PC-9 (cell line): ENCODE measurements around the gene ZRANB1. TPM values are rescaled to one million over a fixed set of nuclear protein-coding genes. Genes with fewer than 3 reads are reported as not detected.
A peak's percentile ranks its signal among the peaks of the same experiment; 100 is the strongest.

Experiments
- BruUV-seq: library from RNA; stranded (reverse); fragments of 400-500 nt; replicated peaks from 2 replicates; lab custom pipeline; 2021; lab: Mats Ljungman, UMichigan
- CTCF ChIA-PET: fragments of 300-600 bp; sonication (Branson Sonifier 250); formaldehyde crosslinking; loops from one replicate; lab custom pipeline; 2022; ENCODE audit warnings: antibody characterized with exemption; lab: Charles Lee
- POLR2A ChIA-PET: fragments of 300-600 bp; sonication (Branson Sonifier 250); formaldehyde crosslinking; loops from one replicate; lab custom pipeline; 2022; ENCODE audit warnings: antibody characterized with exemption; ENCODE audit not compliant: unreplicated experiment; lab: Charles Lee
- DNase-seq, 2 experiments: peaks; one replicate each; pipeline versions ENCODE4 v3.0.0 to v3.0.0-alpha.2; 2015 to 2022; ENCODE audit warnings: mixed read lengths in 1 of 2
- H2AFZ ChIP-seq: fragments of 200-600 bp; sonication (generic); 2 replicates; pipeline ENCODE4 v1.8.1; 2017; ENCODE audit warnings: antibody characterized with exemption
- H3F3A ChIP-seq: fragments of 200-600 bp; sonication (generic); 2 replicates; pipeline ENCODE4 v1.8.1; 2017; ENCODE audit warnings: antibody characterized with exemption, mild to moderate bottlenecking, low read depth; ENCODE audit not compliant: insufficient read depth
- H3K27ac ChIP-seq: fragments of 200-600 bp; sonication (generic); 2 replicates; pipeline ENCODE4 v1.6.1; 2016; ENCODE audit warnings: mixed run types
- H3K27me3 ChIP-seq: fragments of 200-600 bp; sonication (generic); 2 replicates; pipeline ENCODE4 v1.6.1; 2016; ENCODE audit warnings: low read depth, mixed run types; ENCODE audit not compliant: insufficient read depth
- H3K36me3 ChIP-seq: fragments of 200-600 bp; sonication (generic); 2 replicates; pipeline ENCODE4 v1.6.1; 2016; ENCODE audit warnings: low read depth, mixed run types
- H3K4me1 ChIP-seq: fragments of 200-600 bp; sonication (generic); replicated peaks from 2 replicates; pipeline ENCODE4 v1.6.1; 2016; ENCODE audit warnings: mixed run types; ENCODE audit not compliant: insufficient read depth
- H3K4me2 ChIP-seq: fragments of 200-600 bp; sonication (generic); 2 replicates; pipeline ENCODE4 v1.6.1; 2017; ENCODE audit warnings: mixed run types
- H3K4me3 ChIP-seq: fragments of 200-600 bp; sonication (generic); 2 replicates; pipeline ENCODE4 v1.6.1; 2016; ENCODE audit warnings: mixed run types
- H3K79me2 ChIP-seq: fragments of 200-600 bp; sonication (generic); 2 replicates; pipeline ENCODE4 v1.6.1; 2017; ENCODE audit warnings: low read depth, mixed run types
- H3K9me2 ChIP-seq: fragments of 200-600 bp; sonication (generic); 2 replicates; pipeline ENCODE4 v1.8.1; 2017; ENCODE audit warnings: mild to moderate bottlenecking; ENCODE audit not compliant: insufficient read depth
- H3K9me3 ChIP-seq: fragments of 200-600 bp; sonication (generic); 2 replicates; pipeline ENCODE4 v1.8.1; 2016; ENCODE audit warnings: low read depth; ENCODE audit not compliant: insufficient read depth
- H4K20me1 ChIP-seq: fragments of 200-600 bp; sonication (generic); 2 replicates; pipeline ENCODE4 v1.8.1; 2017; ENCODE audit not compliant: insufficient read depth
- CTCF ChIP-seq: fragments of 200-600 bp; sonication (generic); conservative IDR thresholded peaks from 2 replicates; pipeline ENCODE4 v1.6.1; 2017; ENCODE audit warnings: mixed run types, antibody characterized with exemption, mild to moderate bottlenecking, moderate library complexity
- EZH2 ChIP-seq: fragments of 200-600 bp; sonication (generic); IDR thresholded peaks from 2 replicates; pipeline ENCODE4 v1.8.0; 2017; ENCODE audit warnings: antibody characterized with exemption, low read depth
- intact Hi-C: fragments of 100-400 bp; cut with micrococcal nuclease; formaldehyde crosslinking; loops from one replicate; pipeline ENCODE4 v1.10.0; 2022; ENCODE audit not compliant: unreplicated experiment
- total RNA-seq: library from RNA; stranded (reverse); gene quantifications from 2 replicates; pipeline ENCODE4 v1.2.3, GENCODE V29; 2021

Gene ZRANB1
- total RNA-seq, 1 experiment from 2014 or later = 10.9 TPM

GRCh38 chr10:124983321-124983720 is 41.4 kb downstream of the ZRANB1 start:
- Histone ChIP-seq H4K20me1 (peaks cover 12% of the 10 kb centered on the region), H3K9me2 (no peaks in the 10 kb centered on the region), H3K4me3 (no peak overlapping the region), H3K4me2 (no peak overlapping the region), H3K79me2 (no peaks in the 10 kb centered on the region), H2AFZ (no peak overlapping the region), H3K4me1 (no peaks in the 10 kb centered on the region), H3K27me3 (no peaks in the 10 kb centered on the region), H3K27ac (no peak overlapping the region), H3F3A (peaks cover 4% of the 10 kb centered on the region; the same call in 1 of the 2 replicates), H3K36me3 (peaks cover 5% of the 10 kb centered on the region), H3K9me3 (no peaks in the 10 kb centered on the region)
- no peak for TF ChIP-seq CTCF
- TF ChIP-seq EZH2 = no peak
- BruUV-seq = no TSS peak
- ChIA-PET CTCF (interaction anchor here (0.7 kb wide), 1 partner anchor 359 kb away, joined by 3 read pairs; no protein-coding TSS in a partner anchor), POLR2A (no interaction called here)
- intact Hi-C loops = no loop called here
- DNase-seq = no peak

GRCh38 chr10:124984376-124984775 is 42.5 kb downstream of the ZRANB1 start:
- POLR2A ChIA-PET = no interaction called here
- CTCF ChIA-PET = no interaction called here

GRCh38 chr10:124985162-124985561 is 43.2 kb downstream of the ZRANB1 start:
- Histone ChIP-seq H3K9me2 (no peaks in the 10 kb centered on the region), H4K20me1 (peaks cover 7% of the 10 kb centered on the region), H3K79me2 (no peaks in the 10 kb centered on the region), H3F3A (peaks cover 4% of the 10 kb centered on the region; the same call in 1 of the 2 replicates), H3K27ac (no peak overlapping the region), H3K4me3 (no peak overlapping the region), H3K9me3 (no peaks in the 10 kb centered on the region), H3K27me3 (no peaks in the 10 kb centered on the region), H3K4me2 (no peak overlapping the region), H3K36me3 (peaks cover 5% of the 10 kb centered on the region), H3K4me1 (no peaks in the 10 kb centered on the region), H2AFZ (no peak overlapping the region)
- intact Hi-C loops = no loop called here
- ChIA-PET POLR2A (no interaction called here), CTCF (no interaction called here)
- TF ChIP-seq CTCF (no peak), EZH2 (no peak)
- no peak for DNase-seq
- TSS peak; percentile 6 for BruUV-seq

More at GRCh38 chr10:124984376-124984775, 42.5 kb downstream of the ZRANB1 start:
- Histone ChIP-seq H4K20me1 (peaks cover 12% of the 10 kb centered on the region), H3F3A (peaks cover 4% of the 10 kb centered on the region; the same call in 1 of the 2 replicates), H3K9me3 (no peaks in the 10 kb centered on the region), H3K27me3 (no peaks in the 10 kb centered on the region), H3K4me3 (no peak overlapping the region), H3K4me1 (no peaks in the 10 kb centered on the region), H3K27ac (no peak overlapping the region), H2AFZ (no peak overlapping the region), H3K79me2 (no peaks in the 10 kb centered on the region), H3K36me3 (peaks cover 5% of the 10 kb centered on the region), H3K4me2 (no peak overlapping the region), H3K9me2 (no peaks in the 10 kb centered on the region)
- intact Hi-C loops = no loop called here
- no peak for DNase-seq
- BruUV-seq = no TSS peak
- TF ChIP-seq CTCF (no peak), EZH2 (no peak)
